ENCODE results near the gene CAV3. TPM values are rescaled to one million over a fixed set of nuclear protein-coding genes. Genes with fewer than 3 reads are reported as not detected.
"Not testable (repeated sequence)": the region's sequence is repeated elsewhere in the genome, so short reads cannot be mapped to it uniquely, and the experiment has no call there.

The CAV3 gene
- total and polyA plus RNA-seq, 4 donors = not detected

GRCh38 chr3:8713901-8714759, 19.5 kb upstream of the CAV3 start (continued):
- TF ChIP-seq CTCF (IDR thresholded peaks at IDR 0.05; ENCODE audit: low read depth, low read length, missing input control) = no peak
- TF ChIP-seq HNF4G (IDR thresholded peaks at IDR 0.05) = no peak
- no peak for TF ChIP-seq REST (IDR thresholded peaks at IDR 0.05)

- not testable (repeated sequence) for H3K36me3 ChIP-seq (ENCODE audit: control insufficient read depth in 4 of 4, insufficient read depth in 3 of 4, low read depth in 1 of 4, low read length in 3 of 4); DNase-seq (ENCODE audit: low spot score); H3K27ac ChIP-seq (ENCODE audit: low read depth in 1 of 2, low read length in 2 of 2); H3K9ac ChIP-seq (ENCODE audit: low read depth in 1 of 2, low read length in 2 of 2); H3K9me3 ChIP-seq (ENCODE audit: control insufficient read depth in 4 of 4, low read length in 3 of 4); H3K27me3 ChIP-seq (ENCODE audit: control insufficient read depth in 4 of 4, insufficient read depth in 4 of 4, low read length in 3 of 4); H3K4me3 ChIP-seq (ENCODE audit: low read depth in 1 of 3, low read length in 3 of 3); H3K4me1 ChIP-seq (ENCODE audit: control insufficient read depth in 4 of 4, insufficient read depth in 4 of 4, low read length in 3 of 4)
- WGBS = 91% methylated on average over 12 of the region's 12 CpGs
Observed at GRCh38 chr3:8715757-8716156, 17.8 kb upstream of the CAV3 start.

GRCh38 chr3:8722808-8723207, 10.8 kb upstream of the CAV3 start:
- H3K27me3 ChIP-seq (ENCODE audit: control insufficient read depth in 4 of 4, insufficient read depth in 4 of 4, low read length in 3 of 4) = no peaks in the 10 kb centered on the region
- H3K27ac ChIP-seq (ENCODE audit: low read depth in 1 of 2, low read length in 2 of 2) = no peak overlapping the region
- no peak for DNase-seq (ENCODE audit: low spot score)
- H3K9me3 ChIP-seq (ENCODE audit: control insufficient read depth in 4 of 4, low read length in 3 of 4) = peaks cover 5 to 7% (median 6%) of the 10 kb centered on the region in 4 donors
- no peak overlapping the region for H3K9ac ChIP-seq (ENCODE audit: low read depth in 1 of 2, low read length in 2 of 2)
- no peaks in the 10 kb centered on the region for H3K36me3 ChIP-seq (ENCODE audit: control insufficient read depth in 4 of 4, insufficient read depth in 3 of 4, low read depth in 1 of 4, low read length in 3 of 4)
- H3K4me3 ChIP-seq (ENCODE audit: low read depth in 1 of 3, low read length in 3 of 3) = no peak overlapping the region
- no peaks in the 10 kb centered on the region for H3K4me1 ChIP-seq (ENCODE audit: control insufficient read depth in 4 of 4, insufficient read depth in 4 of 4, low read length in 3 of 4)
- WGBS = 76% methylated on average over 5 of the region's 5 CpGs
- TF ChIP-seq SP1 (IDR thresholded peaks at IDR 0.05) (no peak), FOXA2 (IDR thresholded peaks at IDR 0.05) (no peak), REST (IDR thresholded peaks at IDR 0.05) (no peak)

Measured in liver (tissue), 9 donors.